CD14-positive monocyte (primary cell): ENCODE data around the gene NDRG3. TPM values are rescaled to one million over a fixed set of nuclear protein-coding genes. Genes with fewer than 3 reads are reported as not detected.
"Not testable (repeated sequence)": the region's sequence is repeated elsewhere in the genome, so short reads cannot be mapped to it uniquely, and the experiment has no call there.

Experiments
- DNase-seq, 3 donors: peaks; one replicate each; pipeline ENCODE4 v3.0.0-alpha.2; 2011 to 2022
- H2AFZ ChIP-seq: 2 replicates; pipeline ENCODE4 v1.6.0; 2012; ENCODE audit warnings: mild to moderate bottlenecking, low read depth, low read length, inconsistent platforms; ENCODE audit not compliant: insufficient read depth, poor library complexity, severe bottlenecking
- H3K27ac ChIP-seq, 2 donors: 1 replicate in 1 of 2; 2 replicates in 1 of 2; pipeline ENCODE4 v1.5.1; 2012 to 2013; ENCODE audit warnings: low read length in 2 of 2, control low read depth in 1 of 2, inconsistent platforms in 1 of 2, low read depth in 1 of 2, mild to moderate bottlenecking in 1 of 2
- H3K27me3 ChIP-seq, 2 donors: one replicate each; pipeline versions ENCODE4 v1.6.0 to v1.6.1; 2011 to 2013; ENCODE audit warnings: low read length in 2 of 2; ENCODE audit not compliant: control insufficient read depth in 2 of 2, insufficient read depth in 2 of 2
- H3K36me3 ChIP-seq, 2 donors: replicated peaks in 1 of 2; 1 replicate in 1 of 2; 2 replicates in 1 of 2; pipeline versions ENCODE4 v1.5.1 to v1.6.1; 2012 to 2013; ENCODE audit warnings: low read length in 2 of 2, control low read depth in 1 of 2, inconsistent platforms in 1 of 2, mild to moderate bottlenecking in 1 of 2; ENCODE audit not compliant: insufficient read depth in 2 of 2, control insufficient read depth in 1 of 2
- H3K4me1 ChIP-seq, 2 donors: 1 replicate in 1 of 2; 2 replicates in 1 of 2; pipeline versions ENCODE4 v1.5.1 to v1.6.1; 2012 to 2013; ENCODE audit warnings: low read length in 2 of 2, control low read depth in 1 of 2, inconsistent platforms in 1 of 2, mild to moderate bottlenecking in 1 of 2, moderate library complexity in 1 of 2; ENCODE audit not compliant: insufficient read depth in 2 of 2, control insufficient read depth in 1 of 2
- H3K4me2 ChIP-seq: replicated peaks from 2 replicates; pipeline ENCODE3; 2012; ENCODE audit warnings: low read length, moderate library complexity, mild to moderate bottlenecking; ENCODE audit not compliant: poor library complexity, severe bottlenecking; ENCODE audit errors: extremely low read depth
- H3K4me3 ChIP-seq, 3 experiments: fragments of 200-600 bp in 1 of 3; sonication (generic) in 1 of 3; replicated peaks in 1 of 3; 1 replicate in 2 of 3; 2 replicates in 1 of 3; pipeline ENCODE4 v1.5.1; 2011 to 2013; ENCODE audit warnings: low read length in 3 of 3, mild to moderate bottlenecking in 3 of 3, control low read depth in 2 of 3, low read depth in 2 of 3, inconsistent platforms in 1 of 3, moderate library complexity in 1 of 3
- H3K79me2 ChIP-seq: 2 replicates; pipeline ENCODE4 v1.6.0; 2012; ENCODE audit warnings: mild to moderate bottlenecking, control low read depth, inconsistent platforms, low read length, moderate library complexity; ENCODE audit not compliant: insufficient read depth
- H3K9ac ChIP-seq: 2 replicates; pipeline ENCODE4 v1.6.0; 2017; ENCODE audit warnings: low read length, mild to moderate bottlenecking; ENCODE audit not compliant: insufficient read depth, poor library complexity, severe bottlenecking
- H3K9me3 ChIP-seq, 2 donors: replicated peaks in 1 of 2; 1 replicate in 1 of 2; 2 replicates in 1 of 2; pipeline versions ENCODE4 v1.5.1 to v1.6.1; 2012 to 2013; ENCODE audit warnings: low read length in 2 of 2, control low read depth in 1 of 2; ENCODE audit not compliant: control insufficient read depth in 1 of 2, insufficient read depth in 1 of 2
- H4K20me1 ChIP-seq: 2 replicates; pipeline ENCODE4 v1.6.0; 2012; ENCODE audit warnings: mild to moderate bottlenecking, low read length, control low read depth, moderate library complexity; ENCODE audit not compliant: insufficient read depth
- H3K27ac Mint-ChIP-seq, 7 donors: one replicate each; pipeline ENCODE4 v1.8.0; 2020; ENCODE audit warnings: mild to moderate bottlenecking in 7 of 7, mixed read lengths in 7 of 7, moderate library complexity in 6 of 7, inconsistent platforms in 2 of 7
- H3K27me3 Mint-ChIP-seq, 3 donors: one replicate each; pipeline ENCODE4 v1.8.0; 2021 to 2022; ENCODE audit warnings: low read depth in 3 of 3, mild to moderate bottlenecking in 3 of 3, mixed read lengths in 3 of 3, moderate library complexity in 3 of 3, inconsistent platforms in 1 of 3
- H3K36me3 Mint-ChIP-seq, 2 donors: one replicate each; pipeline ENCODE4 v1.8.0; 2020; ENCODE audit warnings: mixed read lengths in 2 of 2, inconsistent platforms in 1 of 2, mild to moderate bottlenecking in 1 of 2
- H3K4me1 Mint-ChIP-seq: one replicate; pipeline ENCODE4 v1.8.0; 2020; ENCODE audit warnings: mild to moderate bottlenecking, mixed read lengths
- H3K4me3 Mint-ChIP-seq, 2 donors: one replicate each; pipeline ENCODE4 v1.8.0; 2020; ENCODE audit warnings: mild to moderate bottlenecking in 2 of 2, mixed read lengths in 2 of 2, moderate library complexity in 1 of 2
- H3K9me3 Mint-ChIP-seq, 7 donors: one replicate each; pipeline ENCODE4 v1.8.0; 2020 to 2022; ENCODE audit warnings: mixed read lengths in 7 of 7, mild to moderate bottlenecking in 6 of 7, moderate library complexity in 6 of 7, inconsistent platforms in 2 of 7
- WGBS: methylation state at CpG from one replicate; pipeline ENCODE4 v1.1.5; 2013; ENCODE audit warnings: missing lambda C conversion rate; ENCODE audit not compliant: insufficient coverage; 5-methylcytosine and 5-hydroxymethylcytosine counted together
- intact Hi-C, 2 donors: fragments of 100-400 bp; cut with micrococcal nuclease; formaldehyde crosslinking; loops; one replicate each; pipeline versions ENCODE4 v1.15.0 to v1.15.1; 2023
- polyA plus RNA-seq, 3 donors: library from polyadenylated mRNA; depleted of rRNA in 1 of 3; unstranded in 2 of 3; stranded (reverse) in 1 of 3; fragments of 300-500 nt in 2 of 3; fragments of >200 nt in 1 of 3; fragmentation: Illumina TruSeq in 2 of 3; gene quantifications; 1 replicate in 2 of 3; 2 replicates in 1 of 3; pipeline ENCODE4 v1.2.3, GENCODE V29; 2012 to 2021
- TF ChIP-seq, protein P1 (sequence below): fragments of 200-600 bp; IDR thresholded peaks from one replicate; pipeline ENCODE4 v1.8.0; 2022; ENCODE audit warnings: antibody characterized with exemption, mild to moderate bottlenecking

The NDRG3 gene
- polyA plus RNA-seq, 3 donors, result 16.0 to 23.2 (median 21.7) TPM

DNA sequence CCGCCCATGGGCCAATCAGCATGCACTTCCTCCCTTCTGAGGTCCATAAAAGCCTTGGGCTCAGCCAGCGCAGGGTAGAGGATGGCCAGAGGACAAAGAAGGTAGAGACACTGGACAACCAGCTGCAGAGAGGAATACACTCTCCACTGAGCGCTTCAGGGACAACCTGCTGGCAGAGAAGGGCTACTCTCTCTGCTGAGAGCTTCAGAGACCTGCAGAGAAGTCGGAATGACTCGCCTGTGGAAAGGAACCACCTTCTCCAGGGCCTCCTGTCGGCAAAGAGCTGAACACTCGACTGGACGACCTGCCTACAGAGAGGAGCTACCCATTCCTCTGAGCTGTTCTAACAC, 68.5 kb downstream of the NDRG3 start:
- Histone ChIP-seq H3K79me2 (no peaks in the 10 kb centered on the region), H3K4me2 (no peak overlapping the region), H3K4me3 (no peak overlapping the region), H3K4me1 (no peaks in the 10 kb centered on the region), H3K27ac (no peak overlapping the region), H2AFZ (no peak overlapping the region), H4K20me1 (no peaks in the 10 kb centered on the region), H3K27me3 (no peaks in the 10 kb centered on the region), H3K9me3 (peaks cover 0 to 9% of the 10 kb centered on the region in 2 donors), H3K9ac (no peak overlapping the region), H3K36me3 (peaks cover 4 to 26% of the 10 kb centered on the region in 2 donors)
- H3K4me1 Mint-ChIP-seq, result no peaks in the 10 kb centered on the region
- H3K36me3 Mint-ChIP-seq, result peaks cover 21 to 36% of the 10 kb centered on the region in 2 donors
- no peak overlapping the region for H3K4me3 Mint-ChIP-seq
- H3K9me3 Mint-ChIP-seq, result peaks cover 0 to 8% (median 2%) of the 10 kb centered on the region in 7 donors
- DNase-seq, result no peak
- no peak overlapping the region for H3K27ac Mint-ChIP-seq
- TF ChIP-seq, protein P1, sequence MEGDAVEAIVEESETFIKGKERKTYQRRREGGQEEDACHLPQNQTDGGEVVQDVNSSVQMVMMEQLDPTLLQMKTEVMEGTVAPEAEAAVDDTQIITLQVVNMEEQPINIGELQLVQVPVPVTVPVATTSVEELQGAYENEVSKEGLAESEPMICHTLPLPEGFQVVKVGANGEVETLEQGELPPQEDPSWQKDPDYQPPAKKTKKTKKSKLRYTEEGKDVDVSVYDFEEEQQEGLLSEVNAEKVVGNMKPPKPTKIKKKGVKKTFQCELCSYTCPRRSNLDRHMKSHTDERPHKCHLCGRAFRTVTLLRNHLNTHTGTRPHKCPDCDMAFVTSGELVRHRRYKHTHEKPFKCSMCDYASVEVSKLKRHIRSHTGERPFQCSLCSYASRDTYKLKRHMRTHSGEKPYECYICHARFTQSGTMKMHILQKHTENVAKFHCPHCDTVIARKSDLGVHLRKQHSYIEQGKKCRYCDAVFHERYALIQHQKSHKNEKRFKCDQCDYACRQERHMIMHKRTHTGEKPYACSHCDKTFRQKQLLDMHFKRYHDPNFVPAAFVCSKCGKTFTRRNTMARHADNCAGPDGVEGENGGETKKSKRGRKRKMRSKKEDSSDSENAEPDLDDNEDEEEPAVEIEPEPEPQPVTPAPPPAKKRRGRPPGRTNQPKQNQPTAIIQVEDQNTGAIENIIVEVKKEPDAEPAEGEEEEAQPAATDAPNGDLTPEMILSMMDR, result no peak
- WGBS, result 92% methylated on average over 5 of the region's 8 CpGs
- intact Hi-C loops, result no loop called here
- H3K27me3 Mint-ChIP-seq, result no peaks in the 10 kb centered on the region

DNA sequence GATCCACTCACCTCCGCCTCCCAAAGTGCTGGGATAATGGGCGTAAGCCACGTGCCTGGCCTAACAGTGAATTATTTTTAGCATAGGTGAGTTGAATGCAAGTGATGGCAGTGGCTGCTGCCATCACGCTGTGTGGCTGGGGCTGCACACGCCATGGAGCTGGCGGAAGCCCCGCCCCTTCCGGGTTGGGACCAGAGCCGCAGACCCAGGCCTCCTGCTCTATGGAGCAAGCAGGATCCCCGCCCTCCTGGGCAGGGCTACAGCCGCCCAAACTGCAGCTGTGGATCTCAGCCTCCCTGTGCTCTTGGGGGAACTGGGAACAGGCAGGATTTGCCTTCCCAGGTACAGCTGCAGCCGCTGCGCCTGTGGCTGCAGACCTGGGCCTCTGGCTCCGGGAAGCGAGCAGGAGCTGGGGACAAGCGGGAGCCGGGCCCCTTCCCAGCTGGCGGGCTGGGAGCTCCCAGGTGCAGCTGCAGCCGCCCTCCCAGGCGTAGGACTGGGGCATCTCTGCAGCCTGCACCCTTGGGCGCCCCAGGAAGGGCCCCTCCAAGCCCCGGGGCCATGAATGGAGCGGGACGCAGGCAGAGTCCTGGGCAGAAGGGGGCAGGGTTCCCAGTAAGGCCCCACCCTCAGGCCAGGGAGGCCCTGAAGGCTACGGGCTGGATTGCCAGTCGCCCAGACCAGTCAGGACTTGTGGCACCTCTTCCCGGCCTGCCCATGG, 69.0 kb downstream of the NDRG3 start:
- H3K4me1 Mint-ChIP-seq, result no peaks in the 10 kb centered on the region
- Histone ChIP-seq H3K79me2 (no peaks in the 10 kb centered on the region), H3K9me3 (peaks cover 0 to 9% of the 10 kb centered on the region in 2 donors), H3K4me1 (no peaks in the 10 kb centered on the region), H3K27ac (no peak overlapping the region), H3K36me3 (peaks cover 4 to 23% of the 10 kb centered on the region in 2 donors), H3K4me3 (no peak overlapping the region), H3K9ac (no peak overlapping the region), H2AFZ (no peak overlapping the region), H3K27me3 (no peaks in the 10 kb centered on the region), H3K4me2 (no peak overlapping the region), H4K20me1 (no peaks in the 10 kb centered on the region)
- H3K27ac Mint-ChIP-seq, result no peak overlapping the region
- no peak for DNase-seq
- peaks cover 0 to 8% (median 2%) of the 10 kb centered on the region in 7 donors for H3K9me3 Mint-ChIP-seq
- intact Hi-C loops, result no loop called here
- H3K36me3 Mint-ChIP-seq, result peaks cover 21 to 31% of the 10 kb centered on the region in 2 donors
- WGBS, result 97% methylated on average over 27 of the region's 27 CpGs
- TF ChIP-seq, protein P1, result no peak
- no peak overlapping the region for H3K4me3 Mint-ChIP-seq
- no peaks in the 10 kb centered on the region for H3K27me3 Mint-ChIP-seq

DNA sequence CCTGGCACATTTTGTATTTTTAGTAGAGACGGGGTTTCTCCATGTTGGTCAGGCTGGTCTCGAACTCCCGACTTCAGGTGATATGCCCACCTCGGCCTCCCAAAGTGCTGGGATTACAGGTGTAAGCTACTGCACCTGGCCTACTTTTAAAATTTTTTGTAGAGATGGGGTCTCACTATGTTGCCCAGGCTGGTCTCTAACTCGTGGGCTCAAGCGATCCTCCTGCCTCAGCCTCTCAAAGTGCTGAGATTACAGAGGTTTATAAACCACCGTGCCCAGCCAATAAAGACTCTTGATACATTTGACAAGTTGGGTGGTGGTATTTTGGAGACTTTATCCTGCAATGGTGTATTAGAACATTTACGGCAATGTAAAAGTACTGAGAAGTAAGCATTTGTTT, 70.3 kb downstream of the NDRG3 start:
- peaks cover 4 to 18% of the 10 kb centered on the region in 2 donors for H3K36me3 ChIP-seq
- H3K9me3 ChIP-seq, H3K27ac ChIP-seq, DNase-seq, H4K20me1 ChIP-seq, H2AFZ ChIP-seq, H3K27ac Mint-ChIP-seq, H3K4me3 Mint-ChIP-seq, H3K4me1 ChIP-seq, intact Hi-C loops, H3K4me2 ChIP-seq, H3K27me3 ChIP-seq, H3K79me2 ChIP-seq, H3K9ac ChIP-seq, H3K4me1 Mint-ChIP-seq, H3K27me3 Mint-ChIP-seq, H3K4me3 ChIP-seq, H3K9me3 Mint-ChIP-seq: not testable (repeated sequence)
- H3K36me3 Mint-ChIP-seq, result peaks cover 18 to 27% of the 10 kb centered on the region in 2 donors
- WGBS, result 96% methylated on average over 4 of the region's 8 CpGs
